SK-N-SH (cell line): Measurements from ENCODE around the gene AUTS2. TPM values are rescaled to one million over a fixed set of nuclear protein-coding genes. Genes with fewer than 3 reads are reported as not detected.

Experiments used
- CTCF ChIA-PET: fragments of 300-600, 350-600 bp; formaldehyde crosslinking; extraction: SDS; loops from one replicate; lab custom pipeline; 2021; lab: Yijun Ruan, JAX
- POLR2A ChIA-PET: fragments of 350-600 bp; sonication (Branson Sonifier 250); formaldehyde crosslinking; extraction: SDS; loops from one replicate; lab custom pipeline; 2020; ENCODE audit warnings: antibody characterized with exemption, inconsistent platforms; lab: Yijun Ruan, JAX
- DNase-seq: peaks from one replicate; pipeline ENCODE4 v3.0.0; 2012
- H2AFZ ChIP-seq: fragments of 200-600 bp; sonication (generic); 2 replicates; pipeline ENCODE4 v1.8.1; 2016; ENCODE audit warnings: antibody characterized with exemption, mild to moderate bottlenecking, low read depth
- H3F3A ChIP-seq: fragments of 200-600 bp; sonication (generic); replicated peaks from 2 replicates; pipeline ENCODE3; 2016; ENCODE audit warnings: antibody characterized with exemption, mild to moderate bottlenecking; ENCODE audit not compliant: insufficient read depth
- H3K27ac ChIP-seq, 2 experiments: fragments of 200-500 bp in 1 of 2; fragments of 200-600 bp in 1 of 2; sonication (Bioruptor generic) in 1 of 2; sonication (generic), shearing (Covaris generic) in 1 of 2; 2 replicates each; pipeline versions ENCODE4 v1.5.1 to v1.6.1; 2014 to 2016; ENCODE audit warnings: low read depth in 2 of 2, inconsistent platforms in 1 of 2, low read length in 1 of 2, mild to moderate bottlenecking in 1 of 2, mixed read lengths in 1 of 2
- H3K27me3 ChIP-seq: fragments of 200-600 bp; sonication (generic), shearing (Covaris generic); 2 replicates; pipeline ENCODE4 v1.6.1; 2016; ENCODE audit warnings: mixed run types; ENCODE audit not compliant: insufficient read depth
- H3K36me3 ChIP-seq, 2 experiments: fragments of 200-500 bp in 1 of 2; fragments of 200-600 bp in 1 of 2; sonication (Bioruptor generic) in 1 of 2; sonication (generic) in 1 of 2; replicated peaks in 1 of 2; 2 replicates each; pipeline versions ENCODE3 to v1.5.1; 2014 to 2016; ENCODE audit warnings: low read length in 1 of 2, mild to moderate bottlenecking in 1 of 2; ENCODE audit not compliant: insufficient read depth in 2 of 2, control insufficient read depth in 1 of 2
- H3K4me1 ChIP-seq, 2 experiments: fragments of 200-500 bp in 1 of 2; fragments of 200-600 bp in 1 of 2; sonication (Bioruptor generic) in 1 of 2; sonication (generic), shearing (Covaris generic) in 1 of 2; 2 replicates each; pipeline versions ENCODE4 v1.5.1 to v1.6.1; 2014 to 2016; ENCODE audit warnings: low read depth in 1 of 2, low read length in 1 of 2, mixed run types in 1 of 2; ENCODE audit not compliant: insufficient read depth in 2 of 2, control insufficient read depth in 1 of 2
- H3K4me2 ChIP-seq: fragments of 200-600 bp; sonication (generic), shearing (Covaris generic); 2 replicates; pipeline ENCODE4 v1.6.1; 2017; ENCODE audit warnings: mixed run types
- H3K4me3 ChIP-seq, 2 experiments: fragments of 200-500 bp in 1 of 2; fragments of 200-600 bp in 1 of 2; sonication (Bioruptor generic) in 1 of 2; sonication (generic), shearing (Covaris generic) in 1 of 2; 2 replicates each; pipeline versions ENCODE4 v1.5.1 to v1.8.1; 2014 to 2016; ENCODE audit warnings: low read depth in 2 of 2, inconsistent platforms in 1 of 2, low read length in 1 of 2, mild to moderate bottlenecking in 1 of 2, mixed read lengths in 1 of 2, moderate library complexity in 1 of 2
- H3K79me2 ChIP-seq: fragments of 200-600 bp; sonication (generic); 2 replicates; pipeline ENCODE4 v1.8.1; 2017; ENCODE audit warnings: mild to moderate bottlenecking; ENCODE audit not compliant: insufficient read depth
- H3K9ac ChIP-seq: fragments of 200-600 bp; sonication (generic); 2 replicates; pipeline ENCODE4 v1.6.1; 2017; ENCODE audit warnings: mixed run types
- H3K9me2 ChIP-seq: fragments of 200-600 bp; sonication (generic); 2 replicates; pipeline ENCODE4 v1.6.1; 2017; ENCODE audit warnings: mixed run types
- H3K9me3 ChIP-seq: fragments of 200-600 bp; sonication (generic); 2 replicates; pipeline ENCODE4 v1.6.1; 2017; ENCODE audit warnings: mixed run types, mild to moderate bottlenecking, moderate library complexity
- H4K20me1 ChIP-seq: fragments of 200-600 bp; sonication (generic); 2 replicates; pipeline ENCODE4 v1.6.1; 2017; ENCODE audit warnings: mild to moderate bottlenecking, mixed run types; ENCODE audit not compliant: insufficient read depth
- CHD2 ChIP-seq: fragments of 150-350 bp; IDR thresholded peaks from 2 replicates; pipeline ENCODE4 v1.6.1; 2018; ENCODE audit warnings: low read length; ENCODE audit not compliant: partially characterized antibody
- ELF1 ChIP-seq: IDR thresholded peaks from 2 replicates; pipeline ENCODE4 v1.4.0; 2012
- EP300 ChIP-seq, 2 experiments: IDR thresholded peaks; 2 replicates each; pipeline versions ENCODE4 v1.4.0 to v1.6.1; 2012; ENCODE audit warnings: borderline replicate concordance in 1 of 2, low read depth in 1 of 2, low read length in 1 of 2
- FOSL2 ChIP-seq: IDR thresholded peaks from 2 replicates; pipeline ENCODE4 v1.4.0; 2012; ENCODE audit warnings: low read depth, mild to moderate bottlenecking, moderate library complexity, borderline replicate concordance
- FOXM1 ChIP-seq: IDR thresholded peaks from 2 replicates; pipeline ENCODE4 v1.4.0; 2012; ENCODE audit warnings: low read depth, mild to moderate bottlenecking
- JUND ChIP-seq: IDR thresholded peaks from 2 replicates; pipeline ENCODE4 v1.4.0; 2012
- MEF2A ChIP-seq: IDR thresholded peaks from 2 replicates; pipeline ENCODE4 v1.4.0; 2012; ENCODE audit warnings: low read depth, borderline replicate concordance
- MXI1 ChIP-seq: IDR thresholded peaks from 2 replicates; pipeline ENCODE4 v1.6.1; 2012; ENCODE audit warnings: mild to moderate bottlenecking, low read depth, low read length, improper control_type of control experiment
- NFIC ChIP-seq: IDR thresholded peaks from 2 replicates; pipeline ENCODE4 v1.4.0; 2012; ENCODE audit warnings: borderline replicate concordance
- NRF1 ChIP-seq: IDR thresholded peaks from 2 replicates; pipeline ENCODE4 v1.6.1; 2012; ENCODE audit warnings: low read depth, mild to moderate bottlenecking, low read length
- RAD21 ChIP-seq: IDR thresholded peaks from 2 replicates; pipeline ENCODE4 v1.6.1; 2012; ENCODE audit warnings: mild to moderate bottlenecking, low read length
- RCOR1 ChIP-seq: fragments of 150-350 bp; IDR thresholded peaks from 2 replicates; pipeline ENCODE4 v1.6.1; 2017; ENCODE audit warnings: antibody characterized with exemption, low read length
- RFX5 ChIP-seq: IDR thresholded peaks from 2 replicates; pipeline ENCODE4 v1.6.1; 2012; ENCODE audit warnings: mild to moderate bottlenecking, improper control_type of control experiment, low read length
- RXRA ChIP-seq: IDR thresholded peaks from 2 replicates; pipeline ENCODE4 v1.4.0; 2012; ENCODE audit warnings: low read depth, mild to moderate bottlenecking, borderline replicate concordance
- SIN3A ChIP-seq: IDR thresholded peaks from 2 replicates; pipeline ENCODE4 v1.6.1; 2012; ENCODE audit warnings: low read depth, mild to moderate bottlenecking, low read length, moderate library complexity, borderline replicate concordance
- TAF1 ChIP-seq: IDR thresholded peaks from 2 replicates; pipeline ENCODE4 v1.6.1; 2012; ENCODE audit warnings: low read depth, mild to moderate bottlenecking, low read length, moderate library complexity, borderline replicate concordance
- TCF12 ChIP-seq: IDR thresholded peaks from 2 replicates; pipeline ENCODE4 v1.4.0; 2012
- TEAD4 ChIP-seq: IDR thresholded peaks from 2 replicates; pipeline ENCODE4 v1.4.0; 2012; ENCODE audit warnings: mild to moderate bottlenecking, borderline replicate concordance; ENCODE audit not compliant: insufficient read depth
- WGBS: methylation state at CpG from one replicate; pipeline ENCODE4 v1.1.6; 2017; ENCODE audit warnings: low lambda C conversion rate; 5-methylcytosine and 5-hydroxymethylcytosine counted together
- polyA plus RNA-seq, 3 experiments: library from polyadenylated mRNA; depleted of rRNA; stranded (reverse); fragments of >200 nt; gene quantifications; 2 replicates each; pipeline ENCODE4 v1.2.3, GENCODE V29; 2012
- TF ChIP-seq, protein P1 (sequence below): IDR thresholded peaks from 2 replicates; pipeline ENCODE4 v1.6.1; 2012; ENCODE audit warnings: mild to moderate bottlenecking, low read depth, low read length, moderate library complexity
- TF ChIP-seq, protein P2 (sequence below): fragments of 150-350 bp; IDR thresholded peaks from 2 replicates; pipeline ENCODE4 v1.6.1; 2016; ENCODE audit warnings: mild to moderate bottlenecking, low read depth, low read length
- TF ChIP-seq, protein P3 (sequence below): IDR thresholded peaks from 2 replicates; pipeline ENCODE4 v1.4.0; 2012; ENCODE audit warnings: low read depth, borderline replicate concordance
- TF ChIP-seq, protein P4 (sequence below): IDR thresholded peaks from 2 replicates; pipeline ENCODE4; 2012

Gene AUTS2
- polyA plus RNA-seq, 1 of the 3 experiments (the other 2 are of a cell fraction), result 15.6 TPM

DNA sequence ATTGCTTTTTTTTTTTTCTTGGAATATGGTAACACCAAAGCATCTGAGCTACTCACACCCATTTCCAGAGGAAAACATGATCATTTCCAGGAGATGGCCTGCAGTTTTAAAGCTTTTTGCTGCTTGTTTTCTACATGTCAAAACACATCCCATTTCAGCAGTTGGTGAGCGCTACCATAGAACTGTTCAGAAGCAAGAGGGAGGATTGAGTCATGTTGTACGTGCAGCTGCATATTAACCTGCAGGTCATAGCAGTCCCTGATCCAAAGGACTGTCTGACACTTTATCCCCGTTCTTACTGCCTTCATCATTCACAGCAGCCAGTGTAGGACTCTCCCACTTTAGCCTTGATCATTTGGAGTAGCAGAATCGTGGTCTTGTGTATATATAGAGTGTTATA lies 124.6 kb downstream of the AUTS2 start:
- no peak overlapping the region for H2AFZ ChIP-seq
- no peak for TF ChIP-seq FOSL2
- TF ChIP-seq, protein P1, sequence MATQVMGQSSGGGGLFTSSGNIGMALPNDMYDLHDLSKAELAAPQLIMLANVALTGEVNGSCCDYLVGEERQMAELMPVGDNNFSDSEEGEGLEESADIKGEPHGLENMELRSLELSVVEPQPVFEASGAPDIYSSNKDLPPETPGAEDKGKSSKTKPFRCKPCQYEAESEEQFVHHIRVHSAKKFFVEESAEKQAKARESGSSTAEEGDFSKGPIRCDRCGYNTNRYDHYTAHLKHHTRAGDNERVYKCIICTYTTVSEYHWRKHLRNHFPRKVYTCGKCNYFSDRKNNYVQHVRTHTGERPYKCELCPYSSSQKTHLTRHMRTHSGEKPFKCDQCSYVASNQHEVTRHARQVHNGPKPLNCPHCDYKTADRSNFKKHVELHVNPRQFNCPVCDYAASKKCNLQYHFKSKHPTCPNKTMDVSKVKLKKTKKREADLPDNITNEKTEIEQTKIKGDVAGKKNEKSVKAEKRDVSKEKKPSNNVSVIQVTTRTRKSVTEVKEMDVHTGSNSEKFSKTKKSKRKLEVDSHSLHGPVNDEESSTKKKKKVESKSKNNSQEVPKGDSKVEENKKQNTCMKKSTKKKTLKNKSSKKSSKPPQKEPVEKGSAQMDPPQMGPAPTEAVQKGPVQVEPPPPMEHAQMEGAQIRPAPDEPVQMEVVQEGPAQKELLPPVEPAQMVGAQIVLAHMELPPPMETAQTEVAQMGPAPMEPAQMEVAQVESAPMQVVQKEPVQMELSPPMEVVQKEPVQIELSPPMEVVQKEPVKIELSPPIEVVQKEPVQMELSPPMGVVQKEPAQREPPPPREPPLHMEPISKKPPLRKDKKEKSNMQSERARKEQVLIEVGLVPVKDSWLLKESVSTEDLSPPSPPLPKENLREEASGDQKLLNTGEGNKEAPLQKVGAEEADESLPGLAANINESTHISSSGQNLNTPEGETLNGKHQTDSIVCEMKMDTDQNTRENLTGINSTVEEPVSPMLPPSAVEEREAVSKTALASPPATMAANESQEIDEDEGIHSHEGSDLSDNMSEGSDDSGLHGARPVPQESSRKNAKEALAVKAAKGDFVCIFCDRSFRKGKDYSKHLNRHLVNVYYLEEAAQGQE, result peak; percentile 82
- TF ChIP-seq TAF1, result no peak
- TF ChIP-seq SIN3A, result no peak
- no peak for TF ChIP-seq ELF1
- TF ChIP-seq, protein P2, sequence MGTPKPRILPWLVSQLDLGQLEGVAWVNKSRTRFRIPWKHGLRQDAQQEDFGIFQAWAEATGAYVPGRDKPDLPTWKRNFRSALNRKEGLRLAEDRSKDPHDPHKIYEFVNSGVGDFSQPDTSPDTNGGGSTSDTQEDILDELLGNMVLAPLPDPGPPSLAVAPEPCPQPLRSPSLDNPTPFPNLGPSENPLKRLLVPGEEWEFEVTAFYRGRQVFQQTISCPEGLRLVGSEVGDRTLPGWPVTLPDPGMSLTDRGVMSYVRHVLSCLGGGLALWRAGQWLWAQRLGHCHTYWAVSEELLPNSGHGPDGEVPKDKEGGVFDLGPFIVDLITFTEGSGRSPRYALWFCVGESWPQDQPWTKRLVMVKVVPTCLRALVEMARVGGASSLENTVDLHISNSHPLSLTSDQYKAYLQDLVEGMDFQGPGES, result no peak
- TF ChIP-seq CHD2, result no peak
- TF ChIP-seq JUND, result no peak
- no peak overlapping the region for H3K9ac ChIP-seq
- H3K27ac ChIP-seq, result no peak overlapping the region
- 93% methylated on average over 4 of the region's 4 CpGs for WGBS
- no peak for DNase-seq
- H3K27me3 ChIP-seq, result no peaks in the 10 kb centered on the region
- POLR2A ChIA-PET, result no interaction called here
- no peaks in the 10 kb centered on the region for H3K9me3 ChIP-seq
- no peak overlapping the region for H3K4me3 ChIP-seq
- no peaks in the 10 kb centered on the region for H3F3A ChIP-seq
- peaks cover 9% of the 10 kb centered on the region for H3K79me2 ChIP-seq
- CTCF ChIA-PET, result interaction anchor here (0.6 to 1.6 kb wide), 3 partner anchors 8 to 12 kb away, joined by 3 to 5 read pairs (median 3); no protein-coding TSS in a partner anchor
- no peaks in the 10 kb centered on the region for H3K36me3 ChIP-seq
- H3K4me1 ChIP-seq, result peaks cover 0 to 4% of the 10 kb centered on the region in 2 experiments; a peak in 1 of 4 replicates
- H3K4me2 ChIP-seq, result no peak overlapping the region
- H3K9me2 ChIP-seq, result no peaks in the 10 kb centered on the region
- peaks cover 36% of the 10 kb centered on the region; the same call in 1 of the 2 replicates for H4K20me1 ChIP-seq

DNA sequence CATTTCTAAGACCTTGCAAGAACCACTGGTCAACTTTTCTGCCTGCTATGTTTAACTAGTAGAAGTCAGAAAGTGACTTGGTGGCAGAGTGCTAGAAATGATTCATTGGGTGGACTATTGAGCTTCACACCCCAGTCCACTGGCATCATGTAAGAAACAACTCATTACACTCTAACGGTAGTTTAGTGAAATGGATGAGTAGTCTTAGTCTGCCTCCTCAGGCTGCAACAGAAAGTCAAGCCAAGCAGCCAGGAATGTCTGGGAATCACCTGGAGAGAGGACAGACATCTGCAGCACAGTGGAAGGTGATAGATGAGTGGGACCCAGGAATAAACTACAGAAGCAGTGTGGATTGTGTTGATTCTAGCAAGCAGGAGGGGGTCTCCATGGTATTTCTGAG lies 125.4 kb downstream of the AUTS2 start:
- H3K27ac ChIP-seq, result no peak overlapping the region
- ChIA-PET CTCF (interaction anchor here (1.3 to 1.6 kb wide), 2 partner anchors 7 to 317 kb away, joined by 3 read pairs; no protein-coding TSS in a partner anchor), POLR2A (no interaction called here)
- H3K27me3 ChIP-seq, result no peaks in the 10 kb centered on the region
- no peak overlapping the region for H3K4me2 ChIP-seq
- peaks cover 9% of the 10 kb centered on the region for H3K79me2 ChIP-seq
- no peaks in the 10 kb centered on the region for H3K9me2 ChIP-seq
- H3K36me3 ChIP-seq, result no peaks in the 10 kb centered on the region
- H3K9me3 ChIP-seq, result no peaks in the 10 kb centered on the region
- H3F3A ChIP-seq, result peaks cover 4% of the 10 kb centered on the region
- H2AFZ ChIP-seq, result no peak overlapping the region
- peaks cover 0 to 8% of the 10 kb centered on the region in 2 experiments; a peak in 3 of 4 replicates for H3K4me1 ChIP-seq
- H3K4me3 ChIP-seq, result no peak overlapping the region
- no peak for DNase-seq
- no peak overlapping the region for H3K9ac ChIP-seq
- H4K20me1 ChIP-seq, result peaks cover 40% of the 10 kb centered on the region; the same call in 1 of the 2 replicates
- WGBS, result 90% methylated on average over 1 of the region's 1 CpG
- TF ChIP-seq, protein P3, sequence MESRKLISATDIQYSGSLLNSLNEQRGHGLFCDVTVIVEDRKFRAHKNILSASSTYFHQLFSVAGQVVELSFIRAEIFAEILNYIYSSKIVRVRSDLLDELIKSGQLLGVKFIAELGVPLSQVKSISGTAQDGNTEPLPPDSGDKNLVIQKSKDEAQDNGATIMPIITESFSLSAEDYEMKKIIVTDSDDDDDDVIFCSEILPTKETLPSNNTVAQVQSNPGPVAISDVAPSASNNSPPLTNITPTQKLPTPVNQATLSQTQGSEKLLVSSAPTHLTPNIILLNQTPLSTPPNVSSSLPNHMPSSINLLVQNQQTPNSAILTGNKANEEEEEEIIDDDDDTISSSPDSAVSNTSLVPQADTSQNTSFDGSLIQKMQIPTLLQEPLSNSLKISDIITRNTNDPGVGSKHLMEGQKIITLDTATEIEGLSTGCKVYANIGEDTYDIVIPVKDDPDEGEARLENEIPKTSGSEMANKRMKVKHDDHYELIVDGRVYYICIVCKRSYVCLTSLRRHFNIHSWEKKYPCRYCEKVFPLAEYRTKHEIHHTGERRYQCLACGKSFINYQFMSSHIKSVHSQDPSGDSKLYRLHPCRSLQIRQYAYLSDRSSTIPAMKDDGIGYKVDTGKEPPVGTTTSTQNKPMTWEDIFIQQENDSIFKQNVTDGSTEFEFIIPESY, result no peak
- TF ChIP-seq MXI1, result no peak
- no peak for TF ChIP-seq CHD2
- TF ChIP-seq EP300 (IDR thresholded peaks at IDR 0.05; ENCODE audit: borderline replicate concordance in 1 of 2, low read depth in 1 of 2, low read length in 1 of 2), result no peak
- TF ChIP-seq FOXM1, result no peak
- no peak for TF ChIP-seq RFX5
- no peak for TF ChIP-seq TEAD4
- TF ChIP-seq TCF12, result no peak
- no peak for TF ChIP-seq MEF2A
- no peak for TF ChIP-seq RAD21
- TF ChIP-seq TAF1, result no peak
- TF ChIP-seq RXRA, result no peak
- no peak for TF ChIP-seq NRF1
- no peak for TF ChIP-seq RCOR1
- TF ChIP-seq, protein P4, sequence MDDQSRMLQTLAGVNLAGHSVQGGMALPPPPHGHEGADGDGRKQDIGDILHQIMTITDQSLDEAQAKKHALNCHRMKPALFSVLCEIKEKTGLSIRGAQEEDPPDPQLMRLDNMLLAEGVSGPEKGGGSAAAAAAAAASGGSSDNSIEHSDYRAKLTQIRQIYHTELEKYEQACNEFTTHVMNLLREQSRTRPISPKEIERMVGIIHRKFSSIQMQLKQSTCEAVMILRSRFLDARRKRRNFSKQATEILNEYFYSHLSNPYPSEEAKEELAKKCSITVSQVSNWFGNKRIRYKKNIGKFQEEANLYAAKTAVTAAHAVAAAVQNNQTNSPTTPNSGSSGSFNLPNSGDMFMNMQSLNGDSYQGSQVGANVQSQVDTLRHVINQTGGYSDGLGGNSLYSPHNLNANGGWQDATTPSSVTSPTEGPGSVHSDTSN, result no peak
- no peak for TF ChIP-seq NFIC
